GM18907 (cell line): ENCODE measurements around the gene PLA2G4C.

Experiments used
- ATAC-seq: cut with Tn5 transposase; IDR thresholded peaks from one replicate; pipeline ENCODE4 v1.9.1; 2021; ENCODE audit warnings: mild to moderate bottlenecking, moderate library complexity; ENCODE audit not compliant: unreplicated experiment

Gene PLA2G4C

GRCh38 chr19:48000846-48001245, 109.8 kb downstream of the PLA2G4C start:
- ATAC-seq = no peak

GRCh38 chr19:47998800-47999199, 111.8 kb downstream of the PLA2G4C start:
- ATAC-seq = no peak
